ENCODE results near the gene GPR142.

GPR142 gene

GRCh38 chr17:74337834-74338500 is 29.3 kb upstream of the GPR142 start:
- no peak for DNase-seq
- TF ChIP-seq GATA1 (IDR thresholded peaks at IDR 0.05; ENCODE audit: low read depth, low read length) (no peak), POLR2A (IDR thresholded peaks at IDR 0.05; ENCODE audit: low read length) (no peak)

DNA sequence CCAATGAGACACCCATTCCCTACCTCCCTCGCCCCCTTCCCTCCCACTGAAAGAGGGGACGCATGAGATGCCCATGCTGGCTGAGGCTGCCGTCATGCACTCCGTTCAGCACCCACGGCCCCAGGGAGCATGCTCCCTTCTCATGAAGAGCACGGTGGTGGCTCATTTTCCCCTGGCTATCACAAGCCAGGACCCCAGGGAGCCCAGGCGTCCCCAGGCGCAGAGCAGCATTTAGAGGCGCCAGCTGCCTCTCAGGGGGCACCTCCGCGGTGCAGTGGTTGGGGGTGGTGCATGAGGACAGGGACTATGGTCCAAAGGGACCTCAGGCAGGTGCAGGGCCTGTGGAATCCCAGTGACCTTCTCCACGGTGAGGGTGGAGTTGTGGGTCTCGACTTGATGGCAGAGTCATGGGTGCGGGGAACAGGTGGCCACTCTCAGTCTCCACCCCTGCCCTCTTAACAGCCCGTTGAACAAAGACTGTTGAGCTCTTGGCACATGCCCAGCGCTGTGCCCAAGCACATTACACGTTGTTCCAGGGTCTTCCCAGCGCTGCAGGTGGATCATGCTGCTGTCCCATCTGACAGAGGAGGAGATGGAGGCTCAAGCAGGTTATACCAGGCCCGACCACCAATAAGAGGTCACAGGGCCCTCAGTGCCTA is 27.6 kb upstream of the GPR142 start:
- no peak for TF ChIP-seq GATA1 (IDR thresholded peaks at IDR 0.05; ENCODE audit: low read depth, low read length)
- TF ChIP-seq POLR2A (IDR thresholded peaks at IDR 0.05; ENCODE audit: low read length): no peak
- DNase-seq: no peak

GRCh38 chr17:74340470-74341023 is 26.8 kb upstream of the GPR142 start:
- no peak for DNase-seq
- TF ChIP-seq POLR2A (IDR thresholded peaks at IDR 0.05; ENCODE audit: low read length): no peak

DNA sequence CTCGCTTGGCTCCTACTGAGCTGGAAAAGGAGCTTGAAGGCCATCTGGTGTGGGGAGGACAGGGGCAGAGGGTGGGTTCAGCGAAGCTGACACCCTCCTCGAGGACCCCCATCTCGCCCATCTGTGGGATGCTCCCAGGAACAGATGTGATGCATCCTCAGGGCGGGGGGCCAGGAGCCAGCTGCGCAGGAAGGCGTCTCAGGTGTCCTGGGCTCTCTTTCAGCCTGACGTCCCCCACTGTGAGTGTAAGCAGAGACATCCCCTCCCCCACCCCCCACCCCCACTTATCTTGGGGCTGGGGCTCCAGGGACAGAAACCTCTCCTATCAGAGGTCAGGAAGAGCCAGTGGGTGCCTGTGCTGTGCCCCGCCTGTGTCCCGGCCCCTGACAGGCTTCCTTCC is 25.1 kb upstream of the GPR142 start:
- DNase-seq: no peak
- TF ChIP-seq POLR2A (IDR thresholded peaks at IDR 0.05; ENCODE audit: low read length): no peak

DNA sequence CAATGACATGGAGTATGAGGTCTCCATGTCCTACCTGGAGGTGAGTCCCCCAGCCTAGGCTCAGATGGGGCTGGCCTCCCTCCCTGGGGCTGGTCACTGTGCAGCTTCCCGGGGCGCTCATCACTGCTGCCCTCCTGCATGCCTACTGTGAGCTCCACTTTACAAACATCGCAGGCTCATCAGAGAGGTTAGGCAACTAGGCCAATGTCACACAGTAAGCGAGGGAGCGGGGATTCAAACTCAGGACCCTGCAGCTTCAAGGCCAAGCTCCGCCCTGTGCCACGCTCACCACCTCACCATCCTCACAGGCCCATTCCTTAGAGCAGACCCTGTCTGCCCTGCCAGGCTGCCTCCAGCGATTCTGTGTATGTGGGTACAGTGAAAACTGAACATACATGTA is 24.2 kb upstream of the GPR142 start:
- TF ChIP-seq POLR2A (IDR thresholded peaks at IDR 0.05; ENCODE audit: low read length): no peak
- TF ChIP-seq GATA1 (IDR thresholded peaks at IDR 0.05; ENCODE audit: low read depth, low read length): no peak
- no peak for DNase-seq

DNA sequence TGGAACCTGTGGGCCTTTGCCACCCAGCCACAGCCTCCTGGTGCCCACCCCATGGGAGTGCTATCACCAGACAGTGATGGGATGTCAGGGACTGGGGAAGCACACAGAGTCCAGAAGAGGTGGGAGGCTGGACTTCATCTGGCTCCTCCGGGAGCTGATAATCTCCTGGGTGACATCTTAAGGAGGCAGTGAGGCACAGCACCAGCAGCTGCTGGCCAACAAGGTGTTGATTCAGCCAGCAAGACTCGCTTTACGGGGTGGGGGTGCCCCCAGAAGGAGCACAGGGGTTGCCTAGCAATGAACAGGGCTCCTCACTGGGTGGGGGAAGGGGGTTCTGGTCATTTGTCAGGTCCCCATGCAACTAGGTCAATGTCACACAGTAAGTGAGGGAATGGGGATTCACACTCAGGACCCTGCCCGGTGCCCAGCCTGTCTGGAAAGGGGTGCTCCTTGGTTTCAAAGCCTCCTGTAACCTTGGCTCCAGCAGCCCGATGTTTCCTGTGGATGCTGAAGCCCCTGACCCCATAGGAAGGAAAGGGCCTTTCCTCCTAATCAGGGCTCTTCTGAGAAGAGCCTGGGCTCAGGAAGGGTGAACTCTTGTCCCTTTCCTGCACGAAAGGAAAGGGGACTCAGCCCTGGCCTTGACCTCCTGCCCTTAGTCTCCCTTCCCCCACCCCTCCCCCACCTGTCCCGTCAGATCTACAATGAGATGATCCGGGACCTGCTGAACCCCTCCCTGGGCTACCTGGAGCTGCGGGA is 23.6 kb upstream of the GPR142 start:
- no peak for DNase-seq
- no peak for TF ChIP-seq POLR2A (IDR thresholded peaks at IDR 0.05; ENCODE audit: low read length)
- TF ChIP-seq GATA1 (IDR thresholded peaks at IDR 0.05; ENCODE audit: low read depth, low read length): no peak

DNA sequence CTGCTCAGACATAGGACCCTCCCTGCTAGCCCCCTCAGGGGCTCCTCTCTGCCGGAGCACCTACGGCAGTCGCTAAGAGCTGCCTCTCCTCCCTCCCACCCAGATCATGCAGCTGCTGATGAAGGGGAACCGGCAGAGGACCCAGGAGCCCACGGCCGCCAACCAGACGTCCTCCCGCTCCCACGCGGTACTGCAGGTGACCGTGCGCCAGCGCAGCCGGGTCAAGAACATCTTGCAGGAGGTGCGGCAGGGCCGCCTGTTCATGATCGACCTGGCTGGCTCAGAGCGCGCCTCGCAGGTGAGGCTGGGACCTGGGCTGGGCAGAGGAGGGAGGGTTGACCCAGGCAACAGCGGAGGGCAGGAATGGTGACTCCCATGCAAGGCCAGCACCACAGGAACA is 22.6 kb upstream of the GPR142 start:
- DNase-seq: no peak
- TF ChIP-seq GATA1 (IDR thresholded peaks at IDR 0.05; ENCODE audit: low read depth, low read length) (no peak), POLR2A (IDR thresholded peaks at IDR 0.05; ENCODE audit: low read length) (no peak)

DNA sequence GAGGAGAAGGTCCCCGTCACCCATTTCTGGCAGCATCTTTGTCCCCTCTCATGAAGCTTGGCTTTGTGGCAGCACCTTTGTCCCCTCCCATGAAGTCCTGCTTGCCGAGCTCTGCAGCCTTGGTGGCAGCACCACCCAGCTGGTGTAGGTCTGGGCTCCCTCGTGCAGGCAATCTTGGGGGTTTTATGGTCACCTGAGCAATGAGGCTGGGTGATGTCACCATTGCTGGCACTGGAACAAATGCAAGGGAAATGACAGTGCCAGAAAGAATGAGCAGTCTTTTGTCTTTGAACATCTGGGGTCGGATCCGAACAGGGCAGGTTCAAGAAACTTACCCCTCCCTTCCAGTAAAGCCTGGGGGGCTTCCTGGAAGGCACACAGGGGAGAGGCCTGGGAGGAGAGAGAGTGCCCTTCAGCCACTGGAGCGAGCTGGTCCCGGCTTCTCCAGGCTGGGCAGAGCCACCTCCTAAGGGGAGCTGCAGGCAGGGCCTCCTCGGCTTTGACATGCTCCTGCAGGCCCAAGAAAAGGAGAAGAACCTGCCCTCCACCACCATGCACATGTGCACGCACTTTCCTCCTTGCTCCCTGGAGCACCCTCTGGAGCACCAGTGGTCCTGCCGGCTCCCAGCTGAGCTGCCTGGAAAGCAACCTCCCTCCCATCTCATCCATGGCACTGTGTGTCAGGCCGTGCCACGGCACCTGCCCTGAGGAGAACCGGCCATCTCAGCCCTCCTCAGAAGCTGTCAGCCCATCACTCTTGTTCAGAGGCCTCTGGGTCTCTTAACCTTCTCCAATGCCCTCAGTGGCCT is 21.7 kb upstream of the GPR142 start:
- no peak for TF ChIP-seq GATA1 (IDR thresholded peaks at IDR 0.05; ENCODE audit: low read depth, low read length)

DNA sequence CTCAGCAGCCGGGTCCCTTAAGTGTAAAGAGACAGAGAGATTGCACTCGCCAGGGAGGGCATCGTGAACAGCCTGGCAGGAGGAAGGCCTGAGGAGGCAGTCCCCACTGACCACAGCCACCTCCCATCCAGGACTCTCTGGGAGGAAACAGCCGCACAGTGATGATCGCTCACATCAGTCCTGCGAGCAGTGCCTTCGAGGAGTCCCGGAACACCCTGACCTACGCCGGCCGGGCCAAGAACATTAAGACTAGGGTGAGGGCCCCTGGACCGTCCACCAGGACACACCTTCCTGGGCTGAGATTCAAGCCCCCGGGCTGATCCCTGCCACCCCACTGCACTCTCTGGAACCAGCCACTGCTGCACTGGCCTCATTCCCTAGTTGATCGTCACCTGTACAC is 19.7 kb upstream of the GPR142 start:
- TF ChIP-seq GATA1 (IDR thresholded peaks at IDR 0.05; ENCODE audit: low read depth, low read length) (no peak), POLR2A (IDR thresholded peaks at IDR 0.05; ENCODE audit: low read length) (no peak)
- no peak for DNase-seq

More for the DNA sequence above, 21.7 kb upstream of the GPR142 start:
- DNase-seq: no peak

GRCh38 chr17:74349120-74349519 is 18.2 kb upstream of the GPR142 start:
- DNase-seq: no peak
- TF ChIP-seq POLR2A (IDR thresholded peaks at IDR 0.05; ENCODE audit: low read length) (no peak), GATA1 (IDR thresholded peaks at IDR 0.05; ENCODE audit: low read depth, low read length) (no peak)

DNA sequence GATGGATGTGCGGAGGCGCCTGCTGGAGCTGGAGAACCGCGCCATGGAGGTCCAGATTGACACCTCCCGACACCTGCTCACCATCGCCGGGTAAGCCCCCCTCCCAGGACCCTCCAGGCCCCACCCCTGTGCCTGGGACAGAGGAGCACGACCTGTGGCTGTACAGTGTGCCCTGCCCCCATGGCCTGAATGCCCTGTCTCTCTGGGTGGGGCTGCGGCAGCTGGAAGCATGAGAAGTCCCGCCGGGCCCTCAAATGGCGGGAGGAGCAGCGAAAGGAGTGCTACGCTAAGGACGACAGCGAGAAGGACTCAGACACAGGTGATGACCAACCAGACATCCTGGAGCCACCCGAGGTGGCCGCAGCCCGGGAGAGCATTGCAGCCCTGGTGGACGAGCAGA is 16.8 kb upstream of the GPR142 start:
- DNase-seq: no peak
- TF ChIP-seq POLR2A (IDR thresholded peaks at IDR 0.05; ENCODE audit: low read length) (no peak), GATA1 (IDR thresholded peaks at IDR 0.05; ENCODE audit: low read depth, low read length) (no peak)

DNA sequence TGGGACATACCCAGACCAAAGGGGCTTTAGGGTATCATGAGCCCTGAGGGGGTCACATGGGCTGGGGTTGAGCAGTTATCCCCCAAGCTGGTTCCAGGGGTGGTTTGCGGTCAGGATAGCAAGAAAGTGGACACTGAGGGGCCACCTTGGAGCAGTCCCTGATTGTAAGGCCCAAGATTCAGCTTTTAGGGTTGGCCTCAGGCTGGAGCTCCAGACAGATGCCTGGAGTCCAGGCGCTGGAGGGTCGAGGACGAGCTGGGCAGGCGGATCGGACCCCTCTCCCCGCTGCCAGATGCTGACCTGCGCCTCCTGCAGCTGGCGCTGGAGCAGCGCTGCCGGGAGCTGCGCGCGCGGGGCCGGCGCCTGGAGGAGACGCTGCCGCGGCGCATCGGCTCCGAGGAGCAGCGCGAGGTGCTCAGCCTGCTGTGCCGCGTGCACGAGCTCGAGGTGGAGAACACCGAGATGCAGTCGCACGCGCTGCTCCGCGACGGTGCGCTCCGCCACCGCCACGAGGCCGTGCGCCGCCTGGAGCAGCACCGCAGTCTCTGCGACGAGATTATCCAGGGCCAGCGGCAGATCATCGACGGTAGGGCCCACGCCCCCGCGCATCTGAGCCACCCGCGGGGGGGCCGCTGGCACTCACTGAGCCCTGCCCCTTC is 15.6 kb upstream of the GPR142 start:
- TF ChIP-seq GATA1 (IDR thresholded peaks at IDR 0.05; ENCODE audit: low read depth, low read length) (no peak), POLR2A (IDR thresholded peaks at IDR 0.05; ENCODE audit: low read length) (no peak)
- peak; percentile 12 to 16 for DNase-seq

GRCh38 chr17:74353446-74354060 is 13.8 kb upstream of the GPR142 start:
- DNase-seq: no peak
- TF ChIP-seq POLR2A (IDR thresholded peaks at IDR 0.05; ENCODE audit: low read length) (no peak), GATA1 (IDR thresholded peaks at IDR 0.05; ENCODE audit: low read depth, low read length) (no peak)
